Brain pericyte (primary cell): ENCODE measurements around the gene SLC10A7.

Source experiments
- DNase-seq: peaks from one replicate; pipeline ENCODE4 v3.0.0-alpha.2; 2012; ENCODE audit warnings: low read depth, low spot score

Gene SLC10A7

DNA sequence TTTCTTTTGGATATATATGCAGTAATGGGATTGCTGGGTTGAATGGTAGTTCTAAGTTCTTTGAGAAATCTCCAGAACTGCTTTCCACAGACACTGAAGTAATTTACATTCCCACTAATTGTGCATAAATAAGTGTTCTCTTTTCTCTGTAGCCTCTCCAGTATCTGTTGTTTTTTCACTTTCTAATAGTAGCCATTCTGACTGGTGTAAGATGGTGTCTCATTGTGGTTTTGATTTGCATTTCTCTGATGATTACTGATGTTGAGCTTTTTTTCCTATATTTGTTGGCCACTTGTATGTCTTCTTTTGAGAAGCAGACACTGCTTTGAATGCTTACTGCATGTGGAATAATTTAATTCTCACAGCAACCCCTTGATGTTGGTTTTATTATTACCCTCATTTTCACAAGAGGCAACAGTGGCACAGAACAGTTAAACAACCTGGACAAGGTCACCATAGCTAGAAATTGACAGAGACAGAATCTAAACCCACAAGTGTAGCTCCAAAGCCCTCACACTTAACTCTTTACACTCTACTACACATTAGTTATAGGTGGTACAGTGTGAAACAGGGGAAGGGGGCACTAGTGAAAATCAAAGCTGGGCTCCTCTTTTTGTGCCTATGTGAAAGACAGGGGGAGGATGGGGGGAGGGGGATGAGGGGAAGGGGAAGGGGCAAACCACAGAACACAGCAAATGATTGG, 211.3 kb downstream of the SLC10A7 start:
- no peak for DNase-seq

DNA sequence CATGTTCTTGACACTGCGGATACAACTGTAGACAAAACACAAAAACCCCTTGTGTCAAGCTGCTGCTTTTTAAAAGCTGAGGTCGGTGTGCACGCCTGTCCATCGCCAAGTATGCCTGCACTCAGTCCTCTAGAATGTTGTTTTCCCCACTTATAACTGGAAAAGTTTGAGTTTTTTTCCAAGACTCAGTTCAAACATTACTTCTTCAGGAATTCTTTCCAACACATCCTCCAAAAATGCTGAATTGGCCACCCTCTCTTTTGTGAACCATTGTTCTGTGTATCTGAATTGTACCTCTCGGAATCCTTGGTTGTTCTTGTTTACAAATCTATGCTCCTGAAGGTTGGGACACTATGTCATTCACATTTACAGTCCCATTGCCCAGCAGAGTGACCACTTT, 212.8 kb downstream of the SLC10A7 start:
- DNase-seq: no peak

DNA sequence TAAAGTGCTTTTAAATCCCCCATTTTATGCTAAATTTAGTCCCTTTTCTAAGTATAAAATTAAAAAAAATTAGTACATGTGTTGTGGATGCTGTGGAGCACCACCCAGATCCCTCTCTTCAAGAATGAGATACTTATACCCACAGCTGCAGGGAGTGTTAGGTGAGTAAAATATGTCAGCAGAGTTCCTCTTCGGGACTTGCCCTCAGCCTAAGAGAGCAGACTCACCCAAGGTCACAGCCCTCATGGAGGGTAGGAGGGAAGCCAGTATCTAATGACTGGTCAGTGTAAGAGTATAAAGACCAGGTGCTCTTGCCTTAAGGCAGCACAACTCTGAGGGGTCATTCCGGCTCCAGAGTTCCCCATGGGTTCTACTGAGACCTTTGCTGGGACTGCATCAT, 218.9 kb downstream of the SLC10A7 start:
- no peak for DNase-seq

DNA sequence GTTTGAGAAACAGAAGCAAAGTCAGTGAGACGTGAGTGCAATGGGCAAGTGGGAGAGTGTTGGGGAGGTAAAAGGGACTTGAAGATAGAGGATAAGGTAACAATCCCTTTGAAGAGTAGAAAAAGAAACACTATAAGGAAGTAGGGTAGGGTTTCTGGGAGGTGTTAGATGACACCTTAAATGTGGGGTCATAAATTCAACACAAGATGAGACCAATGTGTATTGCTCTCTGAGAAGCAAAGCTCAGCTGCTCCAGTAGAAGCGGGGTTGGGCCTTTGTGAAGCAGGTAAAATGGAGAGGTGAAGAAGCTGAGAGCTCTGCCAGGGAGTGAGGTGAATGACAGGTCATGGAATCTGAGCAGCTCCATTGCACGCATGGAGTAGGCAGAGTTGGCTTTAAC, 222.1 kb downstream of the SLC10A7 start:
- DNase-seq: no peak

DNA sequence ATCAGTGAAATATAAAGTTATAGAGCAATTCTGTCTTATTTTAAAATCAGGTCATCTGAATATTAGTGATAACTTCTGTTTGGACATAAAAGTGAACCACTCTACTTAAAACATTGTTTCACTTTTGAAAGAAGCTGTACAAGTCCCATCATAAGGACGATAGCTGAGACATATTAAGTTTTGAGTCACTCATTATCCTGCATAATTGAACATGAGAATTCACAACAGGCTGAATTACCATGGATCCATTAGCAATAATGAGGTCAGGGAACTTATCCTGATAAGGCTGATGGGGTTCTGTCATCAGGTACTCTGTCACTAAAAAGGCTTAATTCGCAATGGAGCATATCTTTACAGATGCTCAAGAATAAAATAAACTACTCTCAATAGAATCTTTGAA, 227.0 kb downstream of the SLC10A7 start:
- DNase-seq: no peak

DNA sequence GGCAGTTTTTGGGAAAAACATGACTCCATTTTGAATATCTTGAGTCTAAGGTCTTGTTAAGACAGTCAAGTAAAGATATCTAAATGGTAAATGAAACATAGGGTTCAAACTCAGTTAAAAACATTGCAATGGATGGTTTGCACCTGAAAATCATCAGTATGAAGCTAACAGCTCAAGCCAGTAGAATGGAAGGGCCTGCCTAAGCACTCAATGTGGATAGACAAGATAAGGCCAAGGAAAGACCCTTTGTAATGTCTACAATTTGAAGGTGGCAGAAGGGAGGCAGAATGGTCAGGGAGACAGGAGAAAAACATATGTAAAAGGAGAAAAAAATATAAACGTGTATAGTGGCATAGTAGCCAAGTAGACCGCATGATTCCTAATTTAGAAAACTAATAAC, 229.2 kb downstream of the SLC10A7 start:
- DNase-seq: no peak

DNA sequence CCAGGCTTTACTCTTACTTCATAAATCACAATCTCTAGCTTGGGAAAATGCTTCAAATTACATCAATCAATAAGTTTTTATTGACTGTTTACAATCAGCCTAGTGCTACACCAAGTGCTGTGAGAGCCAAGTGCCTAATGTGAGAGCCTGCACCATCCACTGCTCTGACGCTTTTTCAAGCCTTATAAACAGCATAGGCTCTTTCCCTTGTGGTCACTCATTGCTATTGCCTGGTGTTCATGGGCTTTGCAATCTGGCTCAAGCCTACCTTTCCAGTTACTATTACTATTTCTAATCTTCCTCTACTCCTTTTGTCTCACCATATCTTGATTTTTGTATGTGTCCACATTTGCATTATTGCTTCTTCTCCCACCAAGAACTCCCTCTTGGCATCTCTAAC, 230.4 kb downstream of the SLC10A7 start:
- no peak for DNase-seq

DNA sequence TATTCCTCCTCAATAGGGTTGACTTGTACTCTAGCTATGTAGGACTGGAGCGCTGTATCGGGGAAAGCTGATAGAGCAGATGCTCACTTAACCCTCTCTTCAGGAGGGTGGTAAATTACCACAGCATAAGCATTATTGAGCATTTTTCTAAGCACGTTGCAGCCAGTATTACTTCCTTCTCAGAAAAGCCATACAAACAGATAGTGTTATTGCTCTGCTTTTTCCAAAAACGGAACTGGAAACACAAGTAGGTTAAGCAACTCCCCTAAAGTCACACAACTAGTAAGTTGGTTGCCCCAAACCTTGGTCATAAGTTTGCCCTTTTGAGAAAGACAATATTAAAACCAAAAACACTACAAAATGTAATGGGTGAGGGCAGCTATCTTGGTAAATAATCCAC, 233.5 kb downstream of the SLC10A7 start:
- no peak for DNase-seq

DNA sequence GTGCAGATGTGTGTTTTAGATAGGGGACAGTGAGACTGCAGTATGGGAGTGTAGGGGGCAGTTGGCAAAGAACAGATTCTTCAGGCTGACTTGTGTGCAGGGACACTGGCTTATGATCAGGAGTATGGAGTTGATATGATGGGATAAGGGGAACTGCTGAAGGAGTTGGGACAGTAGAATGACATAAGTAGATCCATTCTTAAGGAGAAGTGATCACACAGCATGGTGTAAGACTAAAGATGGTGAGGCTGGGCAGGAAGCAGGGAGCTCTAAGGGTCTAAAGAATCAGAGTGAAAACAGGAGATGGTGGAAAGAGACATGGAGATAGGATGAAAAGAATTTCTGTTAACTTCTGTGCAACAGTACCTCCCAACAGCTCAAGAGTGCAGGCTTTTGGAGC, 236.7 kb downstream of the SLC10A7 start:
- no peak for DNase-seq

DNA sequence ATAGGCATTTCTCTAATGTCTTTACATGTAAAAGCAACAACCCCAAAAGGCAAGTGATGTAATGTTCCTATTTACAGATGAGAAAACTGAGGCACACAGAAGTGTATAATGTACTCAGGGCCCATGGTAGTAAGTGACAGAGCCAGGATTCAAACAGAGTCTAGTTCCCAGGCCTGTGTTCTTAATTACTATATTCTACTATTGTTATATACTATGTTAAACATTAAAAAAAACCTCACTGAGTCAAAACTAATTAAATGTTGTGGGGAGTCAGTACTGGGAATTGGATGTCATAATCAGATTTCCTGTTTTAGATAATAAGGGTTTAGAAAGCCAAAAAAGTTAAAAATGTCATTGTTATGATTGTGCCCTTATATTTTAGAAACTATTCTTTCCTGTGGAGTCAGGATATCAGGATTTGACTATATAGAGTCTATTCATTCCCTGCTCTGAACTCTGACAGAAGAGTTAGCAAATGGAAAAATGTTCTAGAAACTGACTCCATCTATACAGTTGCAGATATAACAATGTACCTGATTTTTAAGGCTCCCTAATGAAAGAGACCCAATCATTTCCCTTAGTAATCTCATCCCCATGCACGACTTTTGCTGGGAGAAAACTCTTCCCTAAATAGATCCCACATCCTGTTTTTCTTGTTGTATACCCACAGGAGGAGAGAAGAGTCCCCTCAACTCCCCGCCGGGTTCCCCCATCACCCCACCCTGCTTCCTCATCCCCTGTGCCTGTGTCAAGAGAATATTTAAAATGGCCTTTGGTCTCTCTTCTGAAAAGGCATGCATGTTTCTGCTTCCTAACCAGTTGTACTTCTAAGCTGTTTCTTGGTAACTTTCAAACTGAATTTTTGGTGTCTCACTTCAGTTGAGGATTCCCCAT, 237.7 kb downstream of the SLC10A7 start:
- DNase-seq: no peak

DNA sequence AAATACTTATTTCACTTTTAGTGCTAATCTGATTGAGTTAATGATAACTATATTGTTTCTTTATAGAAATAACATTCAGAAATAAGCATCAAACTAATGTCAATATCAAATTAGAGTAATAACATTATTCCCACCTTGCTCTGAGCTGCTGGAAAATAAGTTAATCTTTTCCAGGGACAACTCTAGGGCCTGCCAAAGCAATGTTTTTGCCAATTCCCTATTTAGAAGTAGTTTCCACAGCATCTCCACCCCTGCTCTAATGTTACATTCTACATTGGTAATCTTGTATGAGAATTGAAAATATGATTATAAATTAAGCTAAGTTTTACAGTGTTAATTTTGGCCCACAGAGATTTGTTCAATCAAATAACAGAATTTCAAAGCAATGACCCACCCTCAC, 239.1 kb downstream of the SLC10A7 start:
- no peak for DNase-seq

DNA sequence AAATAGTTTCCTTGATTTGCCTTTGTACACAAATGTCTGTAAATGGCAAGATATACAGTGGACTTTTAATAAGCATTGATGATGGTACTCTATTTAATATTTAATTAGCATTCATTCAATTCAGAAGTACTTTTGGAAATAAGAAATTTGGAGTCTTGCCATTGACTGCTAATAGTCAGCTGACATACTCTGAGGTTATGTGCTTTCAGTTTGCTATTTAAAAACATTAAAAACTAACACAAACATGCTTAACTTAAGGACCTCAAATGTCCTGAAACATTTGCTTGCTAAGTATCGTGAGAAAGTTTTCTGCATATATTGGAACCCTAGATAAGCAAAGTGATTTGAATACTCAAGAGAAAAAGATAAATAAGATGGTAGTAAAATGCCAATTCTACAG, 242.8 kb downstream of the SLC10A7 start:
- no peak for DNase-seq

DNA sequence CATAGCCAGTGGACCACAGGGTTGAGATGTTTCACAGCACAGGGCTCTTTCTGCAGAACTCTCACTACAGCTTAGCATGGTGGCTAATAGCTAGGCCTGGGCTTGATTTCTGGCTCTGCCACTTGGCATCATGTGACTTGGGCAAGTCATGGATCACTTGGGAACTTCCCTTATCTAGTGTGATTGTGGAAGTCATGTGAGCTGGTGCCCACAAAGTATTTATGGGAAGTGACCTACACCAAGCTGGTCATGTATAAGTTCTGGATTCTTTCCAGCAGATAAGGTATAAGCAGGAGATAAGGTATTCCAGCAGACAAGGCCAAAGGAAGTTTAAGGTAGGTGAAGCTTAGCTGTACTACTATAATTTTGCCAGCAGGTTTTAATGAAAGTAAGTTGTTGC, 246.4 kb downstream of the SLC10A7 start:
- DNase-seq: no peak

DNA sequence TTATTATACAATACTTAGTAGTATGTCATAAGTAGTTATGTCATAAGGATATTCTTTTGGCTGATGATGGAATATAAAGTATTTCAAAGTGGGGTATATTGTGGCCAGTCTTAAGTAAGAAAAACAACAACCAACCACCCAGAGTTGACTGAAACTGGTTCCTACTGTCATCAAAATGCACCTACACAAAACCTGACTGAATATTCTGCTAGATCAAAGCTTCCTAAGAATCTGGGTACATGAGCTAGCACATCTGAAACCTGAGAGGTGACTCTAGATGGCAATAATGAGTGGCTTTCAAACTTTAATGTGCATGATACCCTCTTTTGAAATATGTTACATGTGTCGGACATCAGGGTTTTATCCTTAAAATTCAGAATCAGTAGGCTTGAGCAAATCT, 247.0 kb downstream of the SLC10A7 start:
- no peak for DNase-seq

DNA sequence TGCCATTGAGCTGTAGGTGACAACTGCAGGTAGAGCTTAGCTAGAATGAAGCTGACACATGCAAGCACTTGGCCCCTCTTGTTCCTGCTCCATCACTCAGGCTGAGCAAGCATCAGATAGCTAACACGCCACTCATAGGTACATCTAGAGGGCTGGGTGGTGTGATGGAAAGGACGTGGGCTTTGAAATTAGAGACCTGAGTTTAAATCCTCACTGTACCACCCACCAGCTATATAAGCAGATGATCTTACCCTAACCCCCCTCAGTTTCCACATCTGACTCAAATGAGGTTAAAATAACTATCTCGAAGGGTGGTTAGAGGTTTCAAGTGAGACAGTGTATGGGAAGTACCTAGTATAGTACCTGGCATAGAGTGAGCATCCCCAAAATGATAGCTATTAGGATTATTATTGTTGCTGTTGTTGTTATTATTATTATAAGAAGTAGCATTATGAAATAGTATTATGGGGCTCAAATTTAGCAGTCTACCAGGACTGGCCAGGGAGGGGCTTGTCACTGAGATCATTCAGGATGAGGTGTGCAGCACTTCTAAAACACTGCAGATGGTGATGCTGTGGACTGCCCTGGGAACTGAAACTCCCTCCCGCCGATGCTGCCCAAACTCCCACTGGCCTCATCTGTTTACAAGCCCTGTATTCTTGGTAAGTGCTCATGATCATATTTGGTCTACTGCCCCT, 248.4 kb downstream of the SLC10A7 start:
- DNase-seq: no peak

DNA sequence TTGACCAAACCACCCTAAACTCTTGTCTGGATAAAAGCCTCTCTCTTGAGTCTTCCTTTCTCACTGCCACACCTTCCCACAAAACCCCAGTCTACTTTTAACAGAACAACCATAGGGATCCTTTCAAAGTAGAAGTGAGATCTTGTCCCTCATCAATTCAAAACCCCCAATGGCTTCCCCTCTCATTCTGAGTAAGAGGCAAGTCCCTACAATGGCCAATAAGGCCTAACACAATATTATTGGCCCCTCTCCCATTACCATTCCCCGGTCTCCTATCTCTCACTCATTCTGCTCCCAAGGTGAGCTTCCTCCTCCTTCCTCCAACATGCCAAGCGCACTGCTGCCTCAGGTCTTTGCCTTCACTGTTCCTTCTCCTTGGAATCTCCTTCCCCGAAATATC, 250.3 kb downstream of the SLC10A7 start:
- DNase-seq: no peak

DNA sequence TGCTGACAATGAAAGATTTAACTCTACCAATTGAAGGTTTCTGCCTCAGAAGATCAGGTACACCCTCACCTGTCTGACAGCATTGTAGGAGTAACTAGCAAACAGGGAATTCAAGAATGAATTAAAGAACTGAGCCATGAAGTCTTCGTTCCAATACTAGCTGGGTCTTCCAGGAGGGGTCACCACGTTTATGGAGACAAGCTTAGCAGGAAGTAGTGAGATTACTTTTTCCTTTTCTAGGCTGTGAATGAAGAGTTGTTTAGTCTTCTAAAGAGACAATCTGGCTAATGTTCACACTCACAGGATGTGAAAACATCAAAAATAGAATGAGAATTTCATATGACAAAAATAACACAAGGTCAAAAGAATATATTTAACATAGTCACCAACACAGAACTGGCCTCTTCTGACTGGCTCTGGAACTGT, 252.5 kb downstream of the SLC10A7 start:
- no peak for DNase-seq

DNA sequence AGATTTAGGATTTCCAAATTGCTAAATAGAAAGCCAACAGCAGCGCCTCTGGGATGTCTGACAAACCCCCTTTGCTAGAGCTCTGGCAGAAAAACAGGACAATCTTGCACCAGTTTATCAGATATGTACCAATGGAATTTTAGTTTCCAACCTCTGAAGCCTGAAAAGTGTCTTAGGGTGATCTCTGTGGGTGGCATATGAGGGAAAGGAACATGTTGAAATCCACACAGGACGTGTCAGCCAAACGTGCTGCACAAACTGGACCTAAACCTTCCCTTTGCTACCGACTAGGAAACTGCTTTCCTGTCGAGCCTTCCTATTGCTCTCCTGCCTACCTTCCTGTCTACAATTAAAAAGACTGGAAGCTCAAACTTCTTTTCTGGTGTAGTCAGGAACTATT, 253.9 kb downstream of the SLC10A7 start:
- no peak for DNase-seq

DNA sequence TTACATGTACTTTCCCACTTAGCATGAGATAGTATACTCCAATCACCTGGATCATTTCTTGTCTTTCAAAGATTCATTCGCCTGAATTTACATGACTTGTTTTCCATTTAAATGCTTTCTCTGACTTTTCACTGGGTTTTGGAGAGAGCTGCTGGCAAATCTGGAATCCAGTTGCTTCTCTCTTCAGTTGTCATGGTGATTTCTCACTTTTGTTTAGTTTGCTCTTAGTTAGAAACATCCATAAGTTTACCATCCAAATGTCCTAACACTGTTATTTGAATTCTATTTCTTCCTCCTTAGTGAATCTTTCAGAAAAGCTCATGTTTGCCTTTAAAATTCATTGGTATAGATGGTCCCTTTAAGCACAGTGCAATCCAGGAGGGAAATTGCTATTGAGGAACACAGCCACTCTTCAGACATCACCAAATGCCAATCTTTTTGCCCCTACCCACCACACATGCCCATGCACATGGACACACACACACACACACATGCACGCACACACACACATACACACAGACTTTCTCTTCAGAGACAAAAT, 255.7 kb downstream of the SLC10A7 start:
- no peak for DNase-seq

DNA sequence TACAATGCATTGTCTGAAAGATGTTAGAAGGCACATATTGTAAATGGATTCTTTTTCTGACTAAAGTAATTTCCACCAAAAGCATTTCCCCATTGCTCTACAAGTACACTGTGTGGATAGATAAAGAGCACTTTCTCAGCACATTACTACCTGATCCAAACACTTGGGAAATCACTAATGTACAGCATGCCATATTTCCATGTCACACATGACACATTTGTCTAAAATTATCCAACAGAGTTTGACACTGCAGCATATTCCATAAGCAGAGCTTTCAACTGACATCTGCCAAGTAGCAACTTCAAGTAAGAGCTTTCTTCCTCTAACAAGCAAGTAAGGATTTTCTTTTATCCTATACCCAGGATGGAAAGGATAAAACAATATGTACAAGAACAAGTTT, 257.9 kb downstream of the SLC10A7 start:
- no peak for DNase-seq

DNA sequence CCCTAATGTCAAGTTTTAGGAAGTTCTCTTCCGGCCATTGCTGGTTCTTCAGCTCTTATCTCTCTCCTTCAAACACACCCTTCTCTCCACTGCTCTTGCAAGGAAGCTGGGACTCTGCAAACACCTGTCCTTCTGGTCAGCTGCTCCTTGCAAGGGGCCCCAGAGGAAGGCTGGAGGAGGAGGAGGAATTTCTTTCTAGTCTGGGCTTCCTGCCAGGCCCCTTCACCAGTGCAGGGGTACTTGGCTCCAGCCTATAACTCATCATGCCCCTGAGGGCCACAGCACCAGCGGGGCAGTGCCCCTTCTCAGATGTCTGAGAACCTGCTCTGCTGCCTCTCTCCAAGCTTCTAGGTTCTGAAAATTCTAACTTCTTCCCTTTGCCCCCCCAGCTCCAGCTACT, 260.7 kb downstream of the SLC10A7 start:
- DNase-seq: no peak

DNA sequence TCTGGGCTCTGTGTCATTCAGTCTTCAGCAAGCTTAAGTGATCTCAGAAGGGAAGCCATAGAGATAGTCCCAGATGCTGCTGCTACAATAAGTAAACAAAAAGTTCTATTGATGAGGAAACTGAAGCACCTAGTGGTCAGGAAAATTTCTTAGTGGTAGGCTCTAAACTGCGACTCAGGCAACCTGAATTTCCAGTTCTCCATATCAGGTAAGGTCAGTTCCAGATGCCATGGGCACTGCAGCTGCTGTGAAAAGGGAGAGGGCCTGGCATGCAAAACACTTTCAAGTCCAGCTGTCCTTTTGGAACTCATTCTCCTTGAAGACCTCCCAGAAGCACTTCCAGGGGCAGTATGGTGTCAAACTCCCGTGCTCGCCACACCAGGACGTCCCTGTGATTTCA, 261.2 kb downstream of the SLC10A7 start:
- no peak for DNase-seq
